Measurements from ENCODE around the gene DOCK4. TPM values are rescaled to one million over a fixed set of nuclear protein-coding genes. Genes with fewer than 3 reads are reported as not detected.

Gene DOCK4
- total RNA-seq, 1 experiment from 2014 or later, result 20.4 TPM

GRCh38 chr7:112113913-112114575, 92.2 kb downstream of the DOCK4 start:
- ChIA-PET CTCF (no interaction called here), POLR2A (no interaction called here)
- Mint-ChIP-seq H3K36me3 (no peaks in the 10 kb centered on the region), H3K9me3 (peaks cover 3% of the 10 kb centered on the region; the same call in 1 of the 2 replicates), H3K4me3 (no peak overlapping the region), H3K4me1 (peaks cover 18% of the 10 kb centered on the region), H3K27ac (no peak overlapping the region), H3K27me3 (ENCODE audit: low read depth) (no peaks in the 10 kb centered on the region)
- ATAC-seq, result no peak
- no peak for DNase-seq (ENCODE audit: low spot score)
- TF ChIP-seq CTCF (IDR thresholded peaks at IDR 0.05), result no peak
- TF ChIP-seq GRHL2 (CRISPR knock-in tag; IDR thresholded peaks at IDR 0.05; ENCODE audit: insufficient replicate concordance, severe bottlenecking), result no peak
- no peak for TF ChIP-seq ZNF532 (CRISPR knock-in tag; IDR thresholded peaks at IDR 0.05; ENCODE audit: borderline replicate concordance)
- no peak for TF ChIP-seq AFF4 (CRISPR knock-in tag; IDR thresholded peaks at IDR 0.05; ENCODE audit: borderline replicate concordance)
- TF ChIP-seq RORB (CRISPR knock-in tag; IDR thresholded peaks at IDR 0.05), result no peak
- no peak for TF ChIP-seq IRF1 (CRISPR knock-in tag; IDR thresholded peaks at IDR 0.05)
- TF ChIP-seq TCF7 (CRISPR knock-in tag; IDR thresholded peaks at IDR 0.05; ENCODE audit: low read depth), result no peak
- TF ChIP-seq PRDM15 (CRISPR knock-in tag; IDR thresholded peaks at IDR 0.05), result no peak
- no peak for TF ChIP-seq ZBTB43 (CRISPR knock-in tag; IDR thresholded peaks at IDR 0.05)
- no peak for TF ChIP-seq ELF4 (CRISPR knock-in tag; IDR thresholded peaks at IDR 0.05; ENCODE audit: low read depth)
- TF ChIP-seq ZNF512 (CRISPR knock-in tag; IDR thresholded peaks at IDR 0.05; ENCODE audit: borderline replicate concordance), result no peak
- TF ChIP-seq ZNF423 (CRISPR knock-in tag; IDR thresholded peaks at IDR 0.05), result no peak
- no peak for TF ChIP-seq GABPB1 (CRISPR knock-in tag; IDR thresholded peaks at IDR 0.05)
- no peak for TF ChIP-seq HMGA2 (CRISPR knock-in tag; IDR thresholded peaks at IDR 0.05)
- TF ChIP-seq ZNF219 (CRISPR knock-in tag; IDR thresholded peaks at IDR 0.05; ENCODE audit: borderline replicate concordance), result no peak
- no peak for TF ChIP-seq ZBTB21 (CRISPR knock-in tag; IDR thresholded peaks at IDR 0.05; ENCODE audit: borderline replicate concordance)
- no peak for TF ChIP-seq ESRRA (CRISPR knock-in tag; IDR thresholded peaks at IDR 0.05; ENCODE audit: borderline replicate concordance)
- TF ChIP-seq USF2 (CRISPR knock-in tag; IDR thresholded peaks at IDR 0.05), result no peak
